HG02885 (cell line): ENCODE data around the gene HSH2D.

Experiments
- ATAC-seq: cut with Tn5 transposase; IDR thresholded peaks from one replicate; pipeline ENCODE4 v1.9.1; 2021; ENCODE audit warnings: mild to moderate bottlenecking; ENCODE audit not compliant: unreplicated experiment, poor library complexity

The HSH2D gene

DNA sequence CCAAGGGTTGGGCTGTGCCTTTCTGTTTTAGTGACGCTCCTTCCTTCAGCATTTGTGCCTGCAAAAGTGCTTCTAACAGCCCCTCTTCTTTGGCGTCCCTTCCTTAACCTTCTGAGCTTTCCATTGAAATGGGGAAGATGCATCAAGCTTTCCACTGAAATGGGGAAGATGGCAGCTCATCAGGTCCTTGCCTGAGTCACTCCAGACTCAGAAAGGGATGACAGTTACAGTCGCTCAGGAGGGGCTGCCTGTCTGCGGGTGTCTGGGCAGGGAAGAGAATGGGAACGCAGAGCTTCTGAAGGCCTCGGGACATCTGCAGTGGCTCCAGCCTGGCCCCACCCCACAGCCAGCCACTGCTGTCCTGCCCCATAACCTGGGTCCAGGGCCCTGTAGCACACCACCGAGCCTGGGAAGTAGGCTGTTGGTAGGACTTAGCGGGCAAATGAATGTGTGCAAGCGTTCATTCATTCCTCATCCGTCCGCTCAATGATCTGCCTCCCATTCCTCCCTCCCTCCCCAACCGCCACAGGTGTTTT, 64.1 kb downstream of the HSH2D start:
- no peak for ATAC-seq
